ENCODE data around the gene ACTMAP.

- TF ChIP-seq YY1 (IDR thresholded peaks at IDR 0.05; ENCODE audit: low read depth) (no peak), CTCF (IDR thresholded peaks at IDR 0.05) (no peak; the same call in 1 of the 2 replicates), FOSL2 (IDR thresholded peaks at IDR 0.05; ENCODE audit: borderline replicate concordance, low read depth) (no peak), EP300 (IDR thresholded peaks at IDR 0.05; ENCODE audit: borderline replicate concordance in 1 of 2, low read depth in 1 of 2, low read length in 1 of 2) (no peak), POLR2AphosphoS5 (IDR thresholded peaks at IDR 0.05; ENCODE audit: low read depth, low read length) (no peak), RXRA (IDR thresholded peaks at IDR 0.05; ENCODE audit: borderline replicate concordance, low read depth) (no peak), GABPA (IDR thresholded peaks at IDR 0.05; ENCODE audit: low read depth) (no peak), RCOR1 (IDR thresholded peaks at IDR 0.05; ENCODE audit: low read length) (no peak), REST (IDR thresholded peaks at IDR 0.05; ENCODE audit: low read depth, low read length) (no peak), TCF12 (IDR thresholded peaks at IDR 0.05) (no peak)
- TF ChIP-seq, protein P1, sequence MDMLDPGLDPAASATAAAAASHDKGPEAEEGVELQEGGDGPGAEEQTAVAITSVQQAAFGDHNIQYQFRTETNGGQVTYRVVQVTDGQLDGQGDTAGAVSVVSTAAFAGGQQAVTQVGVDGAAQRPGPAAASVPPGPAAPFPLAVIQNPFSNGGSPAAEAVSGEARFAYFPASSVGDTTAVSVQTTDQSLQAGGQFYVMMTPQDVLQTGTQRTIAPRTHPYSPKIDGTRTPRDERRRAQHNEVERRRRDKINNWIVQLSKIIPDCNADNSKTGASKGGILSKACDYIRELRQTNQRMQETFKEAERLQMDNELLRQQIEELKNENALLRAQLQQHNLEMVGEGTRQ (IDR thresholded peaks at IDR 0.05; ENCODE audit: borderline replicate concordance, low read depth, low read length), result no peak
Observed at GRCh38 chr19:40744554-40745401, 5.5 kb downstream of the ACTMAP start.

All from SK-N-SH (cell line).